Naive thymus-derived CD8-positive, alpha-beta T cell (primary cell): ENCODE data around the gene SECISBP2L. TPM values are rescaled to one million over a fixed set of nuclear protein-coding genes. Genes with fewer than 3 reads are reported as not detected.
A peak's percentile ranks its signal among the peaks of the same experiment; 100 is the strongest.

Source experiments
- ATAC-seq, 2 donors: fragments of 150-1000 bp; cut with Tn5 transposase in 1 of 2; sonication (Bioruptor Pico), chemical (Tn5 transposase) in 1 of 2; 1 replicate in 1 of 2; 2 replicates in 1 of 2; pipeline ENCODE4 v1.10.0; 2021; ENCODE audit warnings: mild to moderate bottlenecking in 2 of 2, moderate library complexity in 2 of 2
- POLR2A ChIA-PET: fragments of 350-600 bp; sonication (Branson Sonifier 250); formaldehyde crosslinking; loops from one replicate; lab custom pipeline; 2021; ENCODE audit warnings: antibody characterized with exemption; lab: Charles Lee
- DNase-seq, 10 donors: peaks; one replicate each; pipeline versions ENCODE4 v3.0.0 to v3.0.0-alpha.2; 2020 to 2022
- H3K27ac Mint-ChIP-seq, 10 donors: one replicate each; pipeline ENCODE4 v1.8.0; 2020 to 2022; ENCODE audit warnings: mild to moderate bottlenecking in 10 of 10, mixed read lengths in 10 of 10, moderate library complexity in 4 of 10, inconsistent platforms in 1 of 10
- H3K27me3 Mint-ChIP-seq, 5 donors: one replicate each; pipeline ENCODE4 v1.8.0; 2021 to 2022; ENCODE audit warnings: mixed read lengths in 5 of 5
- H3K36me3 Mint-ChIP-seq, 3 donors: one replicate each; pipeline ENCODE4 v1.8.0; 2020 to 2022; ENCODE audit warnings: mixed read lengths in 3 of 3, mild to moderate bottlenecking in 2 of 3, inconsistent platforms in 1 of 3
- H3K4me1 Mint-ChIP-seq, 4 donors: one replicate each; pipeline ENCODE4 v1.8.0; 2021 to 2022; ENCODE audit warnings: mixed read lengths in 4 of 4
- H3K4me3 Mint-ChIP-seq, 10 donors: one replicate each; pipeline ENCODE4 v1.8.0; 2020 to 2022; ENCODE audit warnings: mild to moderate bottlenecking in 10 of 10, mixed read lengths in 10 of 10, moderate library complexity in 6 of 10, inconsistent platforms in 1 of 10
- H3K9me3 Mint-ChIP-seq, 9 donors: one replicate each; pipeline ENCODE4 v1.8.0; 2020 to 2022; ENCODE audit warnings: mixed read lengths in 9 of 9, mild to moderate bottlenecking in 3 of 9, inconsistent platforms in 1 of 9, moderate library complexity in 1 of 9
- polyA plus RNA-seq, 3 donors: library from polyadenylated mRNA; unstranded; fragments of 300-500 nt; fragmentation: Illumina TruSeq; gene quantifications; one replicate each; pipeline ENCODE4 v1.2.3, GENCODE V29; 2021
- total RNA-seq, 8 experiments: library from RNA in 2 of 8; stranded (reverse) in 2 of 8; gene quantifications; one replicate each; pipeline ENCODE4 v1.2.3 and lab custom pipeline; 2021 to 2026

Gene SECISBP2L
- total and polyA plus RNA-seq, 5 experiments from 2014 or later = 17.6 to 57.3 (median 25.2) TPM

DNA sequence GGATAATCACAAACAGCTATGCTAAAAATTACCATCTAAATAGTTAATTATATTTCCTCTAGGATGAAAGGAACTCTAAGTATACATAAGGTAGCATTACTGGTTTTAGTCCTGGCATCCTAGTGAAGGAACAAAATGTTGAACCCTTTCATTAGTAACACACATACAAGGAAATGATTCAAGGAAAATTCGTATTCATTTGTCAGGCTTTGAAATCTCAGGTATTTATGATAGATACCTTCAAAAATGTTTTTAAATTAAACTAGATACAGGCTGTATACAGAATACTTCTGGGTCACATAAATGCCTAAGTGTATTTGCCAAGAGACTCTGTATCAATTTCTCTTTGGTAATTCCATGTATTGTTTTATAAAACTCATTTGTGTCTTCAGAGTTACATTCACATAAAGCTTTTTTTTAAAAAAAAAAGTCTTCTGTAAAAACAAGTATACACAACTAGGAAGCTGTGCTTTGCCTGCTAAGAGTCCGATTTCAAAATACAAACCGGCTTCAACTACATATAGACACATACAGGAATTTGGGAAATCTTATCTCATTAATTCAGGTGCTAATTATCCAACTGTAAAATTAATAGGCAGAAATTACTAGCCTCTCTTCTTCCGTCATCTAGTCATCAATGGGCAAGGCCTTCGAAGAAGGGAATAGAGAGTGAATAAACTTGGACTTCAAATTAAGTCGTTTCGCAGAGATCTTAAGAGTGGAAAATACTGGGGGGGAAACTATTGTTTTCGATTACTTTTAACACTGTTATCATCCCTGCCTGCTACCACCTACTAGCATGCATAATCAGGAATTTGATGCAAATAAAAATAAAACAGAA is 1.3 kb downstream of the SECISBP2L start:
- peak overlapping the region; percentile 87 to 96 (median 94) for H3K27ac Mint-ChIP-seq
- H3K36me3 Mint-ChIP-seq = peaks cover 0 to 6% (median 0%) of the 10 kb centered on the region in 3 donors
- POLR2A ChIA-PET = interaction anchor here (1.1 to 2.6 kb wide), 4 partner anchors 110 to 1310 kb away, joined by 3 to 23 read pairs (median 9); partner anchors contain the start of genes COPS2, EID1, GABPB1 and GALK2
- H3K9me3 Mint-ChIP-seq = no peaks in the 10 kb centered on the region
- H3K4me1 Mint-ChIP-seq = peaks cover 16 to 54% (median 38%) of the 10 kb centered on the region in 4 donors
- peak overlapping the region; percentile 89 to 97 (median 95) for H3K4me3 Mint-ChIP-seq
- DNase-seq = no peak
- H3K27me3 Mint-ChIP-seq = no peaks in the 10 kb centered on the region
- ATAC-seq = no peak

DNA sequence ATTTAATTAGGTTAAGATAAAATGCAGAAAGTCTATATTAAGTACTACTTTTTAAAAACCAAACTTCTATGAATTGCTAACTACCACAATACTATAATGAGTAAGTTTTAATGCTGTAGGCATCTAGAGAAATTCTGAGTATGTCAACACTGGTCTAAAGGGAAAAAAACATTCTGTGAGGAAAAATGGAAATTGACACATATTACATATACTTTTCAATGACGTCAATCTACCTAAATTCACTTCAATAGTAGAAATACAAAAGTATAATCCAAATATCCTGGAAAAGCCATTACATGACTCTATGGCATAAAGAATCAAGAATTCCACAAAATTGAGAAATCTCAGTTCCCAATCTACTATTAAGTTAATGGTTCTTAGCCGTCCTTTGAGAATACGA is 2.2 kb downstream of the SECISBP2L start:
- DNase-seq (no peak), ATAC-seq (no peak)
- Mint-ChIP-seq H3K27me3 (no peaks in the 10 kb centered on the region), H3K9me3 (no peaks in the 10 kb centered on the region), H3K27ac (no peak overlapping the region), H3K4me1 (peaks cover 17 to 61% (median 43%) of the 10 kb centered on the region in 4 donors), H3K36me3 (peaks cover 0 to 6% (median 0%) of the 10 kb centered on the region in 3 donors), H3K4me3 (peak overlapping the region in 9 of 10 donors; percentile 4 to 97 (median 89))
- POLR2A ChIA-PET = no interaction called here

DNA sequence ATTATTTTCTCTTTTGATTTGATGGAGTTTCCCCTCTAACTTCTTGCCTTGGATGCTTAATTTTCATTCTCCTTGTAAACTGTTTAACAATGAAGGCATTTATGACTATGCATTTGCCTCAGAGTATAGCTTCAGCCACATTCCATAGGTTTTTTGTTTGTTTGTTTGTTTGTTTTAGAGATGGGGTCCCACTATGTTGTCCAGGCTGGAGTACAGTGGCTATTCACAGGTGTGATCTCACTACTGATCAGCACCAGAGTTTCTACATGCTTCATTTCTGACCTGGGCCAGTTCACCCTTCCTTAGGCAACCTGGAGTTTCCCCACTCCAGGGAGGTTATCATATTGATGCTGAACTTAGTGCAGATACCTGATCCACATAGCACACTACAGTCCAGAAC is 4.1 kb downstream of the SECISBP2L start:
- Mint-ChIP-seq H3K4me3 (peak overlapping the region in 5 of 10 donors; percentile 13 to 57 (median 24)), H3K27me3 (no peaks in the 10 kb centered on the region), H3K9me3 (no peaks in the 10 kb centered on the region), H3K4me1 (peaks cover 21 to 76% (median 47%) of the 10 kb centered on the region in 4 donors), H3K27ac (no peak overlapping the region), H3K36me3 (peaks cover 0 to 12% (median 0%) of the 10 kb centered on the region in 3 donors)
- POLR2A ChIA-PET = no interaction called here
- ATAC-seq (no peak), DNase-seq (no peak)

DNA sequence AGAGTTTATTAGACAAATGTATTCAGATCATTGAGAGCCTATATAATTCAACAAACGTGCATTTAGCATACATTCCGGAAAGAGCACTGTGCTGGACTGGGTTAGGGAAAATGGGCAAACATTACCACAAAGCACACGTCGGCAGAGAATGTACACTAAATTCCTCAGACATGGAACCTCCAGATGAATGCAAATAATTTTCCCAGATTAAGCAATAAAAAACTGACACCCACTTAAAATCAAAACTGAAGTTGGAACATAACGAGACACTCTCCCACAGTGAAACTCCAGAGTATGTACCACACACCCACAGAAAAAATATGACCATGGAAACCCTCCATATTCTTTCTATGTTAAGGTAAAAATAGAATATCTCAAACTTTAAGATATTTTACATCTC is 4.8 kb downstream of the SECISBP2L start:
- H3K27ac Mint-ChIP-seq = peak overlapping the region in 2 of 10 donors; percentile 1 to 20

DNA sequence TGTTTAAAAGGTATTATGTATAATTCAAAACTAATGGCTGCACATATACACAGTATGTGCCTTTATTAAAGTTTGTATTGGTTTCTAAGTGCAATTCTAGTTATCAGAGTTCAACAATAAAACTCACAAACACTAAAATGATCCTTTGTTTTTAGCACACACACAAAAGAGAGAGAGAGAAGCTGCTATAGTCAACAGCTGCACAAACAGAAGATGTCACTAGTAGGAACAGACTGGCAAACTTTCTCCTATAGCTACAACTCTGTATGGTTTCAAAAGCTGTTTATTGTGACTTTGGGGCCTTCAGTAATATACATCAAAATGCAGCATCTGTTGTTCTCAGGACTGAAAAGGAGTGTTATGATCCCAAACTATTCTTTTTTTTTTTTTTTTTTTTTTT is 6.1 kb downstream of the SECISBP2L start:
- POLR2A ChIA-PET = interaction anchor here (0.7 kb wide), 1 partner anchor 368 kb away, joined by 6 read pairs; no protein-coding TSS in a partner anchor
- DNase-seq = no peak
- Mint-ChIP-seq H3K4me1 (peaks cover 13 to 66% (median 46%) of the 10 kb centered on the region in 4 donors), H3K9me3 (no peaks in the 10 kb centered on the region), H3K36me3 (peaks cover 0 to 29% (median 7%) of the 10 kb centered on the region in 3 donors), H3K4me3 (peak overlapping the region in 1 of 10 donors; percentile 27), H3K27me3 (no peaks in the 10 kb centered on the region), H3K27ac (no peak overlapping the region)
- ATAC-seq = no peak

More for the DNA sequence above, 4.8 kb downstream of the SECISBP2L start:
- peak overlapping the region in 3 of 10 donors; percentile 15 to 44 (median 30) for H3K4me3 Mint-ChIP-seq
- no peaks in the 10 kb centered on the region for H3K27me3 Mint-ChIP-seq
- POLR2A ChIA-PET = no interaction called here
- DNase-seq = no peak
- ATAC-seq = no peak
- peaks cover 0 to 19% (median 0%) of the 10 kb centered on the region in 3 donors for H3K36me3 Mint-ChIP-seq
- peaks cover 19 to 74% (median 45%) of the 10 kb centered on the region in 4 donors for H3K4me1 Mint-ChIP-seq
- H3K9me3 Mint-ChIP-seq = no peaks in the 10 kb centered on the region

DNA sequence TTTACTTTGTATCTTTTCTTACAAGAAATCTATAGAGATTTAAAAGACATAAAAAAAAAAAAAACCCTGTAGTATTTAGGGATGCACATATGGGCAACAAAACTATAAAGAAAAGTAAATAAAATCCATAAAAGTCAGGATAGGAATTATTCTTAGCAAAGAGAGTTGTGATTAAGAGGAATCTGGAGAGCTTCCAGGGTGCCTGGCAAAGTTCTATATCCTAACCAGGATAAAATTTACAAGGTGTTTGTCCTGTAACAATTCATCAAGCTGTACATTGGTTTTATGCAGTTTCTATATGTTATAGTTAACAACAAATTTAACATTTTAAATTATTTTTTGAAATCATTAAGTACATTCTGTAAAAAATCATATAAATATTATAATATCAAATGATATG is 7.9 kb downstream of the SECISBP2L start:
- Mint-ChIP-seq H3K36me3 (peaks cover 0 to 44% (median 7%) of the 10 kb centered on the region in 3 donors), H3K27ac (no peak overlapping the region), H3K9me3 (no peaks in the 10 kb centered on the region), H3K4me3 (peak overlapping the region in 1 of 10 donors; percentile 18), H3K27me3 (no peaks in the 10 kb centered on the region), H3K4me1 (peaks cover 13 to 50% (median 36%) of the 10 kb centered on the region in 4 donors)
- DNase-seq (no peak), ATAC-seq (no peak)
- POLR2A ChIA-PET = no interaction called here

DNA sequence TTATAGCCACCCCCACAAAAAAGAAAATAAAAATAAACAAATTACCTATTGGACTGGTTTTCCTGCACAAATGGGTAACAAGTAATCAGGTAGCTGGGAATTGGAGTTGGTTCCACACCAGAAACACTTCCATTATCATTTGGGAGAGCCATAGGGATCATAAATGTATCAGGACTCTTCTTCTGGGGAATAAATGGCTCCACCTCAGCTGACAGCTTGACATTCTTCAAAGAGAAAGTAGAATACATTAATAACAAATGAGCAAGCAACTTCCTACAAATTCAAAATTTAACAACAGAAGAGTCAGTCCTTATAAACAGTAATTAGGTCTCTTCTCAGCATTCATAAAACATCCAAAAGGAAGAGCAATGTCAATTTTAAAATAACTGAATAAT is 8.7 kb downstream of the SECISBP2L start:
- POLR2A ChIA-PET = no interaction called here
- Mint-ChIP-seq H3K36me3 (peaks cover 0 to 50% (median 11%) of the 10 kb centered on the region in 3 donors), H3K27me3 (no peaks in the 10 kb centered on the region), H3K4me1 (peaks cover 13 to 48% (median 36%) of the 10 kb centered on the region in 4 donors), H3K27ac (no peak overlapping the region), H3K4me3 (no peak overlapping the region), H3K9me3 (no peaks in the 10 kb centered on the region)
- DNase-seq (no peak), ATAC-seq (no peak)

DNA sequence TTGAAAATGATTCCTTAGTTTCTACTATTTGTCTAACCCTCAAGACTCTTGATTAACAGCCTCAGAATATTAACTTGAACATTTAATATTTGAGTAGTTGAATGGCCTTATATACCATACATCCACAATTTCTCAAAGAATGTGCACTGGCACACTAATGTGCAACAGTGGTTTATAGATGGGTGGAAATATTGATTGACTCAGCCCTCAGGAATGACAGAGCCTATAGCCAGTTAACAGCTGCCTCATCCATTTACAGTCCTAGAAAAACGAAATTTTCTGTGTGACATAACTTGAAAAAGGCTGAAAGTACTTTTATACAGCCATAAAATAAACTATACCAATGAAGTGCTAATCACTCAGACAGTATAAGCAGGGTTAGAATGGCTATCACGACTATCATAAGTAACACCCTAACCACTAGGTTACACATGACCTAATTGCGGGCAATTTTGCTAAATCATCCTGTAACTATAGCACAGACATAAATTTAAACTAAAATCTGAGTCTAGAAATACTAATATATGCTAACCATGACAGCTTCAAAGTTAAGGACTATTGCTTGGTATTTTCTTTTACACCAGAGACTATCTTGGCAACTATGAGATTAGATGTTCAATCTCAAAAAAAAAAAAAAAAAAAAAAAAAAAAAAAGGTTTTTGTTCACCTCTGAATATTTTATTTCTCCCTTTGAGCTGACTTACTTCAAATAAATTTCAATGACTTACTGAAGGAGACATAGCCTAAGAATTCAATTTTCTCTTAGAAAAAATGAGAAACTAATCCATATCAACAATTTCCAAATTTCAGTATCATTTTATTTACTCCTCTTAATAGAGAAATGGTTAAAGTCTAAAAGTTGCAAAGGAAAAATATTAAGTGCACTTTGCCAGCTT is 9.3 kb downstream of the SECISBP2L start:
- Mint-ChIP-seq H3K9me3 (no peaks in the 10 kb centered on the region), H3K27me3 (no peaks in the 10 kb centered on the region), H3K27ac (no peak overlapping the region), H3K4me3 (no peak overlapping the region), H3K36me3 (peaks cover 0 to 53% (median 14%) of the 10 kb centered on the region in 3 donors), H3K4me1 (peaks cover 10 to 42% (median 30%) of the 10 kb centered on the region in 4 donors)
- DNase-seq (no peak), ATAC-seq (no peak)
- POLR2A ChIA-PET = no interaction called here

DNA sequence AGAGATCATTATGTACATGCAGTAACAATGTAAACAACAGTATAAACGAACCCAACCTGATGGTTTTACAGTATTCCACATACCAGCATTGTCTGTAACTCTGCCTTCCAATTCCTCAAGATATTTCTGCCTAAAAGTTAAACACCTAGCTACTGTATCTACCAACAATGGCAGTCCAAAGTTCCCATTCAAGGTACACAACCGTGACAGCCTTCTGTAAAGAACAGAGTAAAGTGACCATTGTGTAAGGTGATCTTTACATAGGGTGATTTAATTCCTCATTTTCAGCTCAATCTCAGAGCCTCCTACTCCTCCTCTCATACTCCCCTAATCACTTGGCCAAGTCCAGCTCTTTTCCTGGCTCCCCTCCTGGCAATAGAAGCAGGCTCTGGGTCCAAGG is 10.4 kb downstream of the SECISBP2L start:
- Mint-ChIP-seq H3K4me3 (no peak overlapping the region), H3K9me3 (no peaks in the 10 kb centered on the region), H3K4me1 (peaks cover 10 to 31% (median 24%) of the 10 kb centered on the region in 4 donors), H3K36me3 (peaks cover 0 to 54% (median 14%) of the 10 kb centered on the region in 3 donors), H3K27ac (peak overlapping the region in 1 of 10 donors; percentile 10), H3K27me3 (no peaks in the 10 kb centered on the region)
- DNase-seq = no peak
- no peak for ATAC-seq
- POLR2A ChIA-PET = interaction anchor here (0.6 to 1.3 kb wide), 2 partner anchors 11 to 1891 kb away, joined by 3 to 5 read pairs; partner anchors contain the start of gene SECISBP2L

DNA sequence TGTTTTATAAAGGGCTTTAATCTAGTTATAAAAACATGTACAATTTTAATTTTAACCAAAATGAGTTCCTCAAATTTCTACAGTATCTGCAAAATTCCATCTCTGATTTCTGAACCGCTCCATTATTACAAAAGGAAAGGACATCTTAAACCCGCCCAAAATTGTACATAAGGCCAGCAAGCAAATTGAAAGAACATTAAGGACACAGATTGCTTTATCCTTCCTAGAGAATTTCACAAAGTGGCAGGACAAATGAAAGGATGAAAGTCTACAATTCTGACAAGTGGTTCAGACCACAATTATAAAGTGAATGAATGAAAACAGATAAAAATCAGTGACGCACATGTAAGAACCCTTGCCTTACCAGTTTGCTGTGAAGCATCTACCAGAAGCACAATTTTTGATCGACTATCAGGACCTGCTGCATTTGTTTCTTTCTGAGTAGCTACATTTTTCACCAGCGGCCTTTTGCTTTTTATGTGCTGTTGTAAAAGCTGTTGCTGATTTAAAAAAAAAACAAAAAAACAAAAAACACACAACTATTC is 13.6 kb downstream of the SECISBP2L start:
- no peak for ATAC-seq
- POLR2A ChIA-PET = no interaction called here
- Mint-ChIP-seq H3K36me3 (peaks cover 0 to 80% (median 26%) of the 10 kb centered on the region in 3 donors), H3K27me3 (no peaks in the 10 kb centered on the region), H3K27ac (no peak overlapping the region), H3K4me1 (peaks cover 9 to 16% (median 11%) of the 10 kb centered on the region in 4 donors), H3K9me3 (no peaks in the 10 kb centered on the region), H3K4me3 (no peak overlapping the region)
- no peak for DNase-seq

DNA sequence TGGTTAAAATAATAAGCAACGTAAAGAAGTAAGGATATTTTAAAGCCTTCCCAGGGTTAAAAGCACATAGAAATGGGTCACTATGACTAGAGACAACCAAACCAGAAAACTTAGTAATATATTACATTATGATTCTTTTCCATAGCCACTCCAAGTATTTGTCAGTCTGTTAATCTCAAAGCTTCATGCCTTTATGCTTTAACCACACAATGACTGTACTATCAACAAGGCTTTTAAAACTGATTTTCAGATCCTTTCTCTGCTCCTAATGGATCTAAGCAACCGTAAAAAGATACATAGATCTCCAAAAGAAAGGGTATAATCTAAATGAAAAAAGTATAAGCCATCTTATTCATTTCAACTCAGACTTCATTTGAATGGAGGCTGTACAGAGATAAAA is 14.4 kb downstream of the SECISBP2L start:
- Mint-ChIP-seq H3K4me3 (no peak overlapping the region), H3K27me3 (no peaks in the 10 kb centered on the region), H3K4me1 (peaks cover 3 to 11% (median 9%) of the 10 kb centered on the region in 4 donors), H3K36me3 (peaks cover under 1 to 77% (median 28%) of the 10 kb centered on the region in 3 donors), H3K9me3 (no peaks in the 10 kb centered on the region), H3K27ac (peak overlapping the region in 2 of 10 donors; percentile 3 to 43)
- no peak for DNase-seq
- ATAC-seq = no peak
- POLR2A ChIA-PET = no interaction called here

DNA sequence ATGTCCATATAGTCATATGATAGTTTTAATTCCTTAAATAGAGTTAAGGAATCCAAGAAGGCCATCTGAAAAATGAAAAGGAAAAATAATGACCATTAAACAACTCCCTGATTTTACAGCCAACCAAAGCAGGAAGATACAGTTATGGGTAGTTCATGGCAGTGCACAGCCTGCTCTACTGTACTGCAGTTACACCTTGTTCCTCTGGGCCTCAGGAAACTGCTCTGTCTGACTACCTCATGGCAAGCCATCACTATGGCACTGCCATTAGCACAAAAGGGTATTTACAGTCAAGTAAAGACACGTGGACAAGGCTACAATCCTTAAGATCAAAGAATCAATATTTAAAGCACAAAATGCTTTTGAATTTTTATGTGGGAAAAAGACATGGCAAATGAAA is 19.5 kb downstream of the SECISBP2L start:
- H3K4me1 Mint-ChIP-seq = peaks cover 0 to 3% (median 0%) of the 10 kb centered on the region in 4 donors
- no peak overlapping the region for H3K4me3 Mint-ChIP-seq
- H3K27me3 Mint-ChIP-seq = no peaks in the 10 kb centered on the region
- DNase-seq (no peak), ATAC-seq (no peak)
- peaks cover 5 to 78% (median 33%) of the 10 kb centered on the region in 3 donors for H3K36me3 Mint-ChIP-seq
- POLR2A ChIA-PET = no interaction called here
- H3K27ac Mint-ChIP-seq = no peak overlapping the region
- no peaks in the 10 kb centered on the region for H3K9me3 Mint-ChIP-seq
